Adrenal gland (tissue), 5 donors: Measurements from ENCODE around the gene NFYC.

Source experiments
- CTCF ChIP-seq, 6 experiments: fragments of 450-650 bp in 4 of 6; fragments of 200-600 bp in 2 of 6; sonication (generic) in 1 of 6; IDR thresholded peaks; 1 replicate in 5 of 6; 2 replicates in 1 of 6; pipeline versions ENCODE4 v1.5.1 to v1.8.0; 2016 to 2021; ENCODE audit warnings: antibody characterized with exemption in 6 of 6, mild to moderate bottlenecking in 2 of 6, moderate library complexity in 1 of 6
- POLR2A ChIP-seq, 2 donors: fragments of 450-650 bp; IDR thresholded peaks; one replicate each; pipeline ENCODE4 v1.6.1; 2017; ENCODE audit warnings: antibody characterized with exemption in 2 of 2, mild to moderate bottlenecking in 2 of 2, moderate library complexity in 1 of 2
- donor health status: DM: no; HTN: no; CAD: no.

GRCh38 chr1:40652468-40652867 is 39.0 kb upstream of the NFYC start:
- TF ChIP-seq CTCF (IDR thresholded peaks at IDR 0.05) (no peak), POLR2A (IDR thresholded peaks at IDR 0.05) (no peak)
